WTC11 (cell line): Measurements from ENCODE around the gene CISTR. TPM values are rescaled to one million over a fixed set of nuclear protein-coding genes. Genes with fewer than 3 reads are reported as not detected.
"Not testable (repeated sequence)": the region's sequence is repeated elsewhere in the genome, so short reads cannot be mapped to it uniquely, and the experiment has no call there.

Experiments used
- ATAC-seq: fragments of 200-7000 bp; cut with Tn5 transposase; 2 replicates; pipeline ENCODE4 v1.10.0; 2021; ENCODE audit warnings: mild to moderate bottlenecking, moderate library complexity
- CTCF ChIA-PET: fragments of 300-600 bp; sonication (Branson Sonifier 250); formaldehyde crosslinking; loops from one replicate; lab custom pipeline; 2021; ENCODE audit warnings: antibody characterized with exemption; lab: Charles Lee
- POLR2A ChIA-PET: fragments of 350-600 bp; sonication (Branson Sonifier 250); formaldehyde crosslinking; loops from one replicate; lab custom pipeline; 2021; ENCODE audit warnings: antibody characterized with exemption; lab: Charles Lee
- DNase-seq: peaks from one replicate; pipeline ENCODE4 v3.0.0; 2021; ENCODE audit warnings: low spot score
- H3K27ac Mint-ChIP-seq: 2 replicates; pipeline ENCODE4 v1.8.0; 2021; ENCODE audit warnings: mixed read lengths
- H3K27me3 Mint-ChIP-seq: 2 replicates; pipeline ENCODE4 v1.8.0; 2021; ENCODE audit warnings: low read depth, mild to moderate bottlenecking, moderate library complexity, mixed read lengths
- H3K36me3 Mint-ChIP-seq: 2 replicates; pipeline ENCODE4 v1.8.0; 2021; ENCODE audit warnings: mixed read lengths
- H3K4me1 Mint-ChIP-seq: 2 replicates; pipeline ENCODE4 v1.8.0; 2022; ENCODE audit warnings: mixed read lengths
- H3K4me3 Mint-ChIP-seq: 2 replicates; pipeline ENCODE4 v1.8.0; 2021; ENCODE audit warnings: mild to moderate bottlenecking, moderate library complexity, mixed read lengths
- H3K9me3 Mint-ChIP-seq: 2 replicates; pipeline ENCODE4 v1.8.0; 2021; ENCODE audit warnings: mixed read lengths
- CBFB ChIP-seq: sonication (generic); formaldehyde crosslinking; IDR thresholded peaks from 2 replicates; pipeline ENCODE4 v1.8.1; 2022; ENCODE audit warnings: mild to moderate bottlenecking, low read depth, missing genetic modification reagents
- IRF2 ChIP-seq: sonication (generic); formaldehyde crosslinking; IDR thresholded peaks from 2 replicates; pipeline ENCODE4 v1.8.0; 2022; ENCODE audit warnings: low read depth, missing genetic modification reagents, borderline replicate concordance
- NFYB ChIP-seq: sonication (generic); formaldehyde crosslinking; conservative IDR thresholded peaks from 2 replicates; pipeline ENCODE4 v1.8.0; 2022; ENCODE audit warnings: low read depth, missing genetic modification reagents
- NR1H2 ChIP-seq: sonication (generic); formaldehyde crosslinking; IDR thresholded peaks from 2 replicates; pipeline ENCODE4 v1.9.0; 2021; ENCODE audit warnings: mild to moderate bottlenecking, moderate library complexity, missing genetic modification reagents
- NR3C1 ChIP-seq: sonication (generic); formaldehyde crosslinking; conservative IDR thresholded peaks from 2 replicates; pipeline ENCODE4 v1.8.1; 2023; ENCODE audit warnings: low read depth, mild to moderate bottlenecking, missing genetic modification reagents
- RORB ChIP-seq: fragments of 250-450 bp; sonication (Bioruptor Pico); IDR thresholded peaks from 2 replicates; pipeline ENCODE4 v1.9.0; 2021; ENCODE audit warnings: mild to moderate bottlenecking
- total RNA-seq: library from RNA; stranded (reverse); gene quantifications from 3 replicates; pipeline ENCODE4 v1.2.3, GENCODE V29; 2021
- TF ChIP-seq, protein P1 (sequence below): sonication (generic); formaldehyde crosslinking; IDR thresholded peaks from 2 replicates; pipeline ENCODE4 v1.8.1; 2022; ENCODE audit warnings: mild to moderate bottlenecking, moderate library complexity, missing genetic modification reagents
- TF ChIP-seq, protein P2 (sequence below): fragments of 250-450 bp; sonication (Bioruptor Pico); IDR thresholded peaks from 2 replicates; pipeline ENCODE4 v1.9.0; 2021; ENCODE audit warnings: mild to moderate bottlenecking
- TF ChIP-seq, protein P3 (sequence below): sonication (generic); formaldehyde crosslinking; IDR thresholded peaks from 2 replicates; pipeline ENCODE4 v1.8.0; 2022; ENCODE audit warnings: mild to moderate bottlenecking, missing genetic modification reagents
- TF ChIP-seq, protein P4 (sequence below): sonication (generic); formaldehyde crosslinking; IDR thresholded peaks from 2 replicates; pipeline ENCODE4 v1.8.0; 2022; ENCODE audit warnings: mild to moderate bottlenecking, missing genetic modification reagents
- TF ChIP-seq, protein P5 (sequence below): fragments of 200-600 bp; IDR thresholded peaks from 2 replicates; pipeline ENCODE4 v1.8.0; 2022; ENCODE audit warnings: antibody characterized with exemption
- TF ChIP-seq, protein P6 (sequence below): fragments of 250-450 bp; sonication (Bioruptor Pico); conservative IDR thresholded peaks from 2 replicates; pipeline ENCODE4 v1.9.0; 2021; ENCODE audit warnings: mild to moderate bottlenecking

The CISTR gene
- total RNA-seq, 1 experiment from 2014 or later: 0.81 TPM

DNA sequence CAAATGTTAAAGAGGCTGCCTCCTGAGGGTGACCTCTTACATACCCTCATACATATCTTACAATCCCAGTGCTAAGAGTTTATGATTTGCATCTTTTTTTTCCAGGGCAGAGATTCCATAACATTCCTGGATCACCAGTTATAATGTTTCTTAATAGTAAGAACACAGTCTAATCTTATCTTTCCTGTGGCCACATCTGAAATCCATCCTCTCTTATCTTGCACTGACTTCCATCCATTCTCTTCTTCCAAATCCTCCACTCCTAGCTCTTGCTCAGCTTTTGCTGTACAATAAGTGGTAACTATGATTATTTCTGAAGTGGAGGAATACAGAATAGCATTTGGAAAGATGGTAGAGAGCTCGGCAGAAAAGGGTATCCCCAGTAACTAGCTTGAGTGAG lies 30.8 kb downstream of the CISTR start:
- H3K27ac Mint-ChIP-seq: no peak overlapping the region
- H3K27me3 Mint-ChIP-seq: no peaks in the 10 kb centered on the region
- no peak overlapping the region for H3K4me3 Mint-ChIP-seq
- ATAC-seq (no peak), DNase-seq (no peak)
- CTCF ChIA-PET: interaction anchor here (2.2 to 2.8 kb wide), 2 partner anchors 19 to 26 kb away, joined by 8 to 19 read pairs; no protein-coding TSS in a partner anchor
- peaks cover 13% of the 10 kb centered on the region for H3K4me1 Mint-ChIP-seq
- POLR2A ChIA-PET: no interaction called here
- H3K9me3 Mint-ChIP-seq: no peaks in the 10 kb centered on the region
- no peaks in the 10 kb centered on the region for H3K36me3 Mint-ChIP-seq
- TF ChIP-seq CBFB (CRISPR knock-in tag) (no peak), NR1H2 (CRISPR knock-in tag) (no peak), NR3C1 (no peak)
- TF ChIP-seq, protein P1, sequence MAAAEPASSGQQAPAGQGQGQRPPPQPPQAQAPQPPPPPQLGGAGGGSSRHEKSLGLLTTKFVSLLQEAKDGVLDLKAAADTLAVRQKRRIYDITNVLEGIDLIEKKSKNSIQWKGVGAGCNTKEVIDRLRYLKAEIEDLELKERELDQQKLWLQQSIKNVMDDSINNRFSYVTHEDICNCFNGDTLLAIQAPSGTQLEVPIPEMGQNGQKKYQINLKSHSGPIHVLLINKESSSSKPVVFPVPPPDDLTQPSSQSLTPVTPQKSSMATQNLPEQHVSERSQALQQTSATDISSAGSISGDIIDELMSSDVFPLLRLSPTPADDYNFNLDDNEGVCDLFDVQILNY (CRISPR knock-in tag): no peak
- TF ChIP-seq, protein P2, sequence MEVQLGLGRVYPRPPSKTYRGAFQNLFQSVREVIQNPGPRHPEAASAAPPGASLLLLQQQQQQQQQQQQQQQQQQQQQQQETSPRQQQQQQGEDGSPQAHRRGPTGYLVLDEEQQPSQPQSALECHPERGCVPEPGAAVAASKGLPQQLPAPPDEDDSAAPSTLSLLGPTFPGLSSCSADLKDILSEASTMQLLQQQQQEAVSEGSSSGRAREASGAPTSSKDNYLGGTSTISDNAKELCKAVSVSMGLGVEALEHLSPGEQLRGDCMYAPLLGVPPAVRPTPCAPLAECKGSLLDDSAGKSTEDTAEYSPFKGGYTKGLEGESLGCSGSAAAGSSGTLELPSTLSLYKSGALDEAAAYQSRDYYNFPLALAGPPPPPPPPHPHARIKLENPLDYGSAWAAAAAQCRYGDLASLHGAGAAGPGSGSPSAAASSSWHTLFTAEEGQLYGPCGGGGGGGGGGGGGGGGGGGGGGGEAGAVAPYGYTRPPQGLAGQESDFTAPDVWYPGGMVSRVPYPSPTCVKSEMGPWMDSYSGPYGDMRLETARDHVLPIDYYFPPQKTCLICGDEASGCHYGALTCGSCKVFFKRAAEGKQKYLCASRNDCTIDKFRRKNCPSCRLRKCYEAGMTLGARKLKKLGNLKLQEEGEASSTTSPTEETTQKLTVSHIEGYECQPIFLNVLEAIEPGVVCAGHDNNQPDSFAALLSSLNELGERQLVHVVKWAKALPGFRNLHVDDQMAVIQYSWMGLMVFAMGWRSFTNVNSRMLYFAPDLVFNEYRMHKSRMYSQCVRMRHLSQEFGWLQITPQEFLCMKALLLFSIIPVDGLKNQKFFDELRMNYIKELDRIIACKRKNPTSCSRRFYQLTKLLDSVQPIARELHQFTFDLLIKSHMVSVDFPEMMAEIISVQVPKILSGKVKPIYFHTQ (CRISPR knock-in tag): no peak
- TF ChIP-seq, protein P3, sequence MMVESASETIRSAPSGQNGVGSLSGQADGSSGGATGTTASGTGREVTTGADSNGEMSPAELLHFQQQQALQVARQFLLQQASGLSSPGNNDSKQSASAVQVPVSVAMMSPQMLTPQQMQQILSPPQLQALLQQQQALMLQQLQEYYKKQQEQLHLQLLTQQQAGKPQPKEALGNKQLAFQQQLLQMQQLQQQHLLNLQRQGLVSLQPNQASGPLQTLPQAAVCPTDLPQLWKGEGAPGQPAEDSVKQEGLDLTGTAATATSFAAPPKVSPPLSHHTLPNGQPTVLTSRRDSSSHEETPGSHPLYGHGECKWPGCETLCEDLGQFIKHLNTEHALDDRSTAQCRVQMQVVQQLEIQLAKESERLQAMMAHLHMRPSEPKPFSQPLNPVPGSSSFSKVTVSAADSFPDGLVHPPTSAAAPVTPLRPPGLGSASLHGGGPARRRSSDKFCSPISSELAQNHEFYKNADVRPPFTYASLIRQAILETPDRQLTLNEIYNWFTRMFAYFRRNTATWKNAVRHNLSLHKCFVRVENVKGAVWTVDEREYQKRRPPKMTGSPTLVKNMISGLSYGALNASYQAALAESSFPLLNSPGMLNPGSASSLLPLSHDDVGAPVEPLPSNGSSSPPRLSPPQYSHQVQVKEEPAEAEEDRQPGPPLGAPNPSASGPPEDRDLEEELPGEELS (CRISPR knock-in tag): no peak

DNA sequence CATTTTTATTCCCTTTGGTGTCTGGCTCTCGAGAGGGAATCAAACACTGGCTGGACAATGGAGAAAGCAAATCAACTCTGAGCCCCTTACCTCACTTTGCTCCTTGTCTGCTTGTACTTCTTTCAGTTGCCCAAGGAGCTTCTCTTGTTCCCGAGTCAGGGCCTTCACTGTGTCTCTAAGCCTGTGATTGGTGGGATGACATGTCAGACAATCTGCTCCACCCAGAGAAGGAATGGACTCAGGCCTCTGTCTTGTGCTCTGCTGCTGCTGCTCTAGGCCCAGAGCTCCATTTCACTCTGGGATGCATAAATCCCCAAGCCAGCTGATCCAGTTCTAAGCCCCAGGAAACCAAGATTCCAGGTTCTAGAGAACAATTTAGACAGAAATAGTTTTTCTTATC lies 32.1 kb downstream of the CISTR start:
- Mint-ChIP-seq H3K27ac (peak overlapping the region; percentile 6; the same call in 1 of the 2 replicates), H3K9me3 (no peaks in the 10 kb centered on the region), H3K4me1 (peaks cover 9% of the 10 kb centered on the region), H3K27me3 (no peaks in the 10 kb centered on the region), H3K4me3 (no peak overlapping the region)
- ATAC-seq: peak; percentile 98
- CTCF ChIA-PET: interaction anchor here (1.0 to 4.6 kb wide), 7 partner anchors 12 to 176 kb away, joined by 3 to 33 read pairs (median 7); no protein-coding TSS in a partner anchor
- TF ChIP-seq, protein P4, sequence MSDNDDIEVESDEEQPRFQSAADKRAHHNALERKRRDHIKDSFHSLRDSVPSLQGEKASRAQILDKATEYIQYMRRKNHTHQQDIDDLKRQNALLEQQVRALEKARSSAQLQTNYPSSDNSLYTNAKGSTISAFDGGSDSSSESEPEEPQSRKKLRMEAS (CRISPR knock-in tag): no peak
- TF ChIP-seq NFYB (CRISPR knock-in tag): 0 out of 2 replicates have a peak, but pooled peaks have one; percentile 24
- TF ChIP-seq, all 79 proteins: peak for 1
- no peaks in the 10 kb centered on the region for H3K36me3 Mint-ChIP-seq
- no peak for DNase-seq
- POLR2A ChIA-PET: interaction anchor here (0.6 to 1.0 kb wide), 2 partner anchors 44 to 84 kb away, joined by 3 to 4 read pairs; partner anchors contain the start of gene ATP5MC2

DNA sequence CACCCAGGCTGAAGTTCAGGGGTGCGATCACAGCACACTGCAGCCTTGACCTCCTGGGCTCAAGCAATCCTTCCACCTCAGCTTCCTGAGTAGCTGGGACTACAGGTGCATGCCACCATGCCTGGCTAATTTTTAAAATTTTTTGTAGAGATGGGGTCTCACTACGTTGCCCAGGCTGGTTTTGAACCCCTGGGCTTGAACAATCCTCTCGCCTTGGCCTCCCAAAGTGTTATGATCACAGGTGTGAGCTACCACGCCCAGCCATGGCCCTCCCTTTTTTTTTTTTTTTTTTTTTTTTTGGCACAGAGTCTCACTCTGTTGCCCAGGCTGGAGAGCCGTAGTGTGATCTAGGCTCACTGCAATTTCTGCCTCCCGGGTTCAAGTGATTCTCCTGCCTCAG lies 33.2 kb downstream of the CISTR start:
- H3K27me3 Mint-ChIP-seq, H3K4me3 Mint-ChIP-seq, ATAC-seq, DNase-seq, H3K9me3 Mint-ChIP-seq, H3K4me1 Mint-ChIP-seq, H3K36me3 Mint-ChIP-seq, H3K27ac Mint-ChIP-seq: not testable (repeated sequence)
- CTCF ChIA-PET: interaction anchor here (0.6 to 4.6 kb wide), 4 partner anchors 17 to 568 kb away, joined by 3 to 33 read pairs (median 6); no protein-coding TSS in a partner anchor
- POLR2A ChIA-PET: interaction anchor here (1.0 kb wide), 1 partner anchor 43 kb away, joined by 3 read pairs; the partner anchor contains the start of gene ATP5MC2

DNA sequence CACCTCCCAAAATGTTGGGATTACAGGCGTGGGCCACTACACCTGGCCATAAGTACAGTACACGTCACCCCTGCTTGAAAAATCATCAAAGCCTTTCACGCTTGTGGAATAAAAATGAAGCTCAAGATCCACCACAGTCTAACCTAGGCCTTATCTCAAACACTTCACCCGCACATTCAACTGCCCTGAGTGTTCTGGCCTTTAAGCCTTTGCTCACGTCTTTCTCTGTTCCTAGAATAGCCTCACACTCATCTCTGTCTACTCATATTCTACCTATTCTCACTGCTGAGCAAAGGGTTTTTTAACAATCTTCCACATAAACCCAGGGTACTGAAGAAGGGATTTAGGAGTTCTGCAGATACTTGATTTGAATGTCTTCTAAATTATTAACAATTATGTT lies 34.5 kb downstream of the CISTR start:
- H3K4me1 Mint-ChIP-seq: peaks cover 10% of the 10 kb centered on the region
- no peak overlapping the region for H3K4me3 Mint-ChIP-seq
- H3K27me3 Mint-ChIP-seq: no peaks in the 10 kb centered on the region
- no peak overlapping the region for H3K27ac Mint-ChIP-seq
- CTCF ChIA-PET: interaction anchor here (0.7 to 4.6 kb wide), 3 partner anchors 10 to 29 kb away, joined by 3 to 33 read pairs (median 3); partner anchors contain the start of gene CALCOCO1
- ATAC-seq (no peak), DNase-seq (no peak)
- no peaks in the 10 kb centered on the region for H3K36me3 Mint-ChIP-seq
- H3K9me3 Mint-ChIP-seq: no peaks in the 10 kb centered on the region
- POLR2A ChIA-PET: no interaction called here
- TF ChIP-seq RORB (CRISPR knock-in tag) (no peak), IRF2 (no peak)
- TF ChIP-seq, protein P2 (CRISPR knock-in tag): no peak
- TF ChIP-seq, protein P5, sequence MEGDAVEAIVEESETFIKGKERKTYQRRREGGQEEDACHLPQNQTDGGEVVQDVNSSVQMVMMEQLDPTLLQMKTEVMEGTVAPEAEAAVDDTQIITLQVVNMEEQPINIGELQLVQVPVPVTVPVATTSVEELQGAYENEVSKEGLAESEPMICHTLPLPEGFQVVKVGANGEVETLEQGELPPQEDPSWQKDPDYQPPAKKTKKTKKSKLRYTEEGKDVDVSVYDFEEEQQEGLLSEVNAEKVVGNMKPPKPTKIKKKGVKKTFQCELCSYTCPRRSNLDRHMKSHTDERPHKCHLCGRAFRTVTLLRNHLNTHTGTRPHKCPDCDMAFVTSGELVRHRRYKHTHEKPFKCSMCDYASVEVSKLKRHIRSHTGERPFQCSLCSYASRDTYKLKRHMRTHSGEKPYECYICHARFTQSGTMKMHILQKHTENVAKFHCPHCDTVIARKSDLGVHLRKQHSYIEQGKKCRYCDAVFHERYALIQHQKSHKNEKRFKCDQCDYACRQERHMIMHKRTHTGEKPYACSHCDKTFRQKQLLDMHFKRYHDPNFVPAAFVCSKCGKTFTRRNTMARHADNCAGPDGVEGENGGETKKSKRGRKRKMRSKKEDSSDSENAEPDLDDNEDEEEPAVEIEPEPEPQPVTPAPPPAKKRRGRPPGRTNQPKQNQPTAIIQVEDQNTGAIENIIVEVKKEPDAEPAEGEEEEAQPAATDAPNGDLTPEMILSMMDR: no peak
- TF ChIP-seq, protein P6, sequence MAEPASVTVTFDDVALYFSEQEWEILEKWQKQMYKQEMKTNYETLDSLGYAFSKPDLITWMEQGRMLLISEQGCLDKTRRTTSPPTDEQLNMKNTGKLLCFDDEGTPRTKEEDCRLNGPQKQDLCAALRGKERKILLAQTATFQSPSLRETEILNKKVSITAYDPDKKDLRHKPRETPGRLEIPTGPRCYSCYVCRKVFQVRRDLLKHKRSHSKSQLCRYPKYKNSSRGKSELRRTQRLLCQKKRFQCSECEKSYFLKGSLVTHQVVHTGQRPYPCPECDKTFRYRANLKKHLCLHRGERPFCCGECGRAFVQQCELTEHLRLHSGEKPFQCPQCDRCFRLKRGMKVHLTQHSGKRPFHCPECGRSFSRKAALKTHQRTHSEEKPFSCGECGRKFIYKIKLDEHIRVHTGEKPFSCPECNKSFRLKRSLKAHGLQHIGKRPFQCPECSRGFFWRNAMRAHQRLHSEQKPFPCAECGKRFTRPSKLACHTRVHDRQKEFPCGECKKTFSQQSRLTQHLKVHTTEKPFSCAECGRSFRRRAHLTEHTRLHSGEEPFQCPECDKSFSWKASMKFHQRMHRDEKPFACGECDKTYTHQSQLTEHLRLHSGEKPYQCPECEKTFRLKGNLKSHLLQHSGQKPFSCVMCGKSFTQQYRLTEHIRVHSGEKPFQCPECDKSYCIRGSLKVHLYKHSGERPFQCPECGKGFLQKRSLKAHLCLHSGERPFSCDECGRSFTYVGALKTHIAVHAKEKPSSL (CRISPR knock-in tag): no peak
